GM21717 (cell line): ENCODE results near the gene TCIRG1.
"Not testable (repeated sequence)": the region's sequence is repeated elsewhere in the genome, so short reads cannot be mapped to it uniquely, and the experiment has no call there.

Experiments used
- ATAC-seq: cut with Tn5 transposase; IDR thresholded peaks from one replicate; pipeline ENCODE4 v1.9.1; 2021; ENCODE audit warnings: mild to moderate bottlenecking, moderate library complexity; ENCODE audit not compliant: unreplicated experiment

Gene TCIRG1, protein sequence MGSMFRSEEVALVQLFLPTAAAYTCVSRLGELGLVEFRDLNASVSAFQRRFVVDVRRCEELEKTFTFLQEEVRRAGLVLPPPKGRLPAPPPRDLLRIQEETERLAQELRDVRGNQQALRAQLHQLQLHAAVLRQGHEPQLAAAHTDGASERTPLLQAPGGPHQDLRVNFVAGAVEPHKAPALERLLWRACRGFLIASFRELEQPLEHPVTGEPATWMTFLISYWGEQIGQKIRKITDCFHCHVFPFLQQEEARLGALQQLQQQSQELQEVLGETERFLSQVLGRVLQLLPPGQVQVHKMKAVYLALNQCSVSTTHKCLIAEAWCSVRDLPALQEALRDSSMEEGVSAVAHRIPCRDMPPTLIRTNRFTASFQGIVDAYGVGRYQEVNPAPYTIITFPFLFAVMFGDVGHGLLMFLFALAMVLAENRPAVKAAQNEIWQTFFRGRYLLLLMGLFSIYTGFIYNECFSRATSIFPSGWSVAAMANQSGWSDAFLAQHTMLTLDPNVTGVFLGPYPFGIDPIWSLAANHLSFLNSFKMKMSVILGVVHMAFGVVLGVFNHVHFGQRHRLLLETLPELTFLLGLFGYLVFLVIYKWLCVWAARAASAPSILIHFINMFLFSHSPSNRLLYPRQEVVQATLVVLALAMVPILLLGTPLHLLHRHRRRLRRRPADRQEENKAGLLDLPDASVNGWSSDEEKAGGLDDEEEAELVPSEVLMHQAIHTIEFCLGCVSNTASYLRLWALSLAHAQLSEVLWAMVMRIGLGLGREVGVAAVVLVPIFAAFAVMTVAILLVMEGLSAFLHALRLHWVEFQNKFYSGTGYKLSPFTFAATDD

GRCh38 chr11:68038718-68039525, at the start of gene TCIRG1:
Gene TCIRG1 (plus strand): TSS chr11:68039025. CDS start chr11:68041272, 2,247 bp downstream.
- peak; percentile 31 for ATAC-seq

- not testable (repeated sequence) for ATAC-seq
Observed at GRCh38 chr11:67990546-67991346, 48.1 kb upstream of the TCIRG1 start.

- ATAC-seq: not testable (repeated sequence)
Observed at GRCh38 chr11:67991347-67992121, 47.3 kb upstream of the TCIRG1 start.

GRCh38 chr11:67993821-67994220, 45.0 kb upstream of the TCIRG1 start:
- ATAC-seq: not testable (repeated sequence)

DNA sequence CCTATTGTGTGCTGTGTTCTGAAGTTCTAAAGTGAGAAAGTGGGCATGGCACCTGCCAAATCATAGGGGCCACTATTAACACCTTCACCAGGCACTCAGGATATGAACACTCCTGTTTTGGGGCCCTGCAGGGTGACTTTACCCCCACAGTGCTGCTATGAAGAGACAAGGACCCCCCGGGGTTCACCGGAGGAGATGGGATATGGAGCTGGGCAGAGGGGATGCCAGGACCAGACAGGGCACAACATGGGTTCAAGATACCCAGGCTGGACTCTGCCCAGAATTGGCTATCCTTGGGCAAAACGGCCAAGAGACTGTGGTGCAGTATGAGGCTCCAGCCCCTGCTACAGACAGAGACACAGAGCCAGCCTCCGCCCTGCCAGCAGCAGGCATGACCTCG, 44.4 kb upstream of the TCIRG1 start:
- ATAC-seq: not testable (repeated sequence)

DNA sequence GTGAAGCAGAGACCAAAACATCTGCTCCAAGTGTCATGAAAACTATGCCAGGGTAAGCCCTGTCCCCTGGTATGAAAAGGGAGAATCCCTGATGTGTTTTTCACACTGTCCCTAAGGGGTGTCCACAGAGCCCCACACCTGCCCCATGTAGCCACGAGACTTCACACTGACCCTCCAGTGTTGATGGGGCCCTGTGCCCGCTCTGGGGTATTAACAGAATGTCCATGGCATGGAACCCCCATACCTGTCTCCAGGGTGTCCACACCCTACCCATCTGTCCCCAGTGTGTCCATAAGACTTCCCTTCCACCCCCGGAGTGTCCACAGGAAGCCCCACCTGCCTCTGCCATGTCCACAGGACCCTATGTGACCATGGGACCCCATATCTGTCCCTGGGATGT, 43.7 kb upstream of the TCIRG1 start:
- not testable (repeated sequence) for ATAC-seq

GRCh38 chr11:67995579-67995978, 43.2 kb upstream of the TCIRG1 start:
- ATAC-seq: not testable (repeated sequence)

GRCh38 chr11:67996051-67996450, 42.8 kb upstream of the TCIRG1 start:
- ATAC-seq: no peak

GRCh38 chr11:67996622-67997474, 42.0 kb upstream of the TCIRG1 start:
- no peak for ATAC-seq

DNA sequence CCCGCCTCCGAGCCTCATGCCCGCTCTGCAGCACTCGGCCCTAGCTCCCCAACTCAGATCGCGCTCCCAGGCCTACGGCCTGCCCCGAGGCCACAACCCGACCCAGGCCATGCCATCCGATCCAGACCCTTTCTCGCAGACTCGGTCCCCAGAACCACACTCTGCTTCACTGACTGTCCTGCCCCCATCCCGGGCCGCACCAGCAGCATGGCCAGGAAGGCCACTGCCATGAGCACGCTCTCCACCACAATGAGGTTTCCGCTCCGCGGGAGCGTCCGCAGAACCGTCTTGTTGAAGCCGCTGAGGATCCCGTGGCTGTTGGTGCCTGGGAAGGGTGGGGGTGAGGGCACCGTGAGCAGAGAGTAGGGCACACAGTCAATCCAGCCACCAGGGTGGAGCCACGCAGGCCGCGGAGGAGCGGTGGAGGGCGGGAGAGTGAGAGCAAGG, 41.3 kb upstream of the TCIRG1 start:
- ATAC-seq: no peak

DNA sequence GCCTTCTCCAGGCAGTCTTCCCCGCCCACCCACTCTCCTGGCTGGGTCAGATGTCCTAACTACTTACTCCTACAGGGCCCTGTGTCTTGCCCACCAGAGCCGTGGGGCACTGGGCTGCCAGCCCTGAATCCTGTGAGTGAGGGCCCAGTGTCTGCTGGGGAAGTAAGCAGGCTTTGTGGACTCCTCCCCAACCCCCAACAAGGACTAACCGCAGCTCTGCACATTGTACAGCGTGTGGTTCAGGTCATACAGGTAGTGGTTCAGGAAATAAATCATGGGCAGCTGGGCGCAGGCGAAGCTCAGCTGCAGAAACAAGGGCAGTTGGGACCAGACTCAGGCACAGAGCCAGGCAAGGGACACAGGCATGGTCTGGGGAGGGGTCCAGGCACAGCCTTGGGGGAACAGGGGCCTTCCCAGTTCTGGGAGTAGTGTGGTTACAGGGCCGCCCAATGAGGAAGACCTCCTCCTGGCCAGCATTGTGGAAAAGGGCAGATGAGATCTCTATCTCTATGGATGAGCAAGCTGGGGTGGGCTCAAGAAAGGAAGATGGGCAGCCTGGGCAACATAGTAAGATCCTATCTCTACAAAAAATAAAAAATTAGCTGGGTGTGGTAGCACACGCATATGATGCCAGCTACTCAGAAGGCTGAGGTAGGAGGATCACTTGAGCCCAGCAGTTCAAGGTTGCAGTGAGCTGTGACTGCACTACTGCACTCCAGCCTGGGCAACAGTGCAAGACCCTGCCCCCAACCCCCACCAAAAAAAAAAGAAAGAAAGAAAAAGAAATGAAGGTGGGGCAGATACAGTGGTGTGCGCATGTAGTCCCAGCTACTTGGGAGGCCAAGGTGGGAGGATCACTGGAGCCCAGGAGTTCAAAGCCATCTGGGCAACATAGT, 40.4 kb upstream of the TCIRG1 start:
- no peak for ATAC-seq

- no peak for ATAC-seq
Observed at GRCh38 chr11:67999201-67999629, 39.6 kb upstream of the TCIRG1 start.

- no peak for ATAC-seq
Observed at GRCh38 chr11:67999704-68000103, 39.1 kb upstream of the TCIRG1 start.

DNA sequence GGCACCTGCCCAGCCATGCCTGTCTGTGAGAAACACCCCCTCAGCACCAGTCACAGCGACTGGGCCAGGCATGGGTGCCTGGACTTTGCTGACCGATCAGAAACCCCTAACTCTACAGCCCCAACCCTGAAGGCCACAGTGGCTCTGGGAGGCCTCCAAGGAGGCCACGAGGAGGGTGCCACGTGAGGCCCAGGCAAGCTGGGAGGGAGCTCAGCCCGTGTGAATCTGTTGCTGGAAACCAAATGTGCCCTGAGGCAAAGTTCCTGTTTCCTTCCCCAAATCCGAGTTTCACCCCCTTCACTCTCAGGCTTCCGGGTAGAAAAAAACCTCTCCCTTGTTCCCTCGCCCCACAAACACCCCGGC, 36.3 kb upstream of the TCIRG1 start:
- no peak for ATAC-seq

GRCh38 chr11:68002938-68003845, 35.6 kb upstream of the TCIRG1 start:
- ATAC-seq: no peak

GRCh38 chr11:68003846-68004550, 34.8 kb upstream of the TCIRG1 start, which contains the start of gene UNC93B1:
Gene UNC93B1 (minus strand): TSS chr11:68004097. CDS start chr11:68004043, 54 bp downstream.
- peak; percentile 29 for ATAC-seq
